Esophagus muscularis mucosa (tissue), 4 donors: ENCODE data around the gene MITF. TPM values are rescaled to one million over a fixed set of nuclear protein-coding genes. Genes with fewer than 3 reads are reported as not detected.
"Not testable (repeated sequence)": the region's sequence is repeated elsewhere in the genome, so short reads cannot be mapped to it uniquely, and the experiment has no call there.

ENCODE experiments used
- DNase-seq: peaks from one replicate; pipeline ENCODE4 v3.0.0-alpha.2; 2017; ENCODE audit errors: extremely low spot score
- H3K27ac ChIP-seq, 4 donors: fragments of 200-600 bp; sonication (generic); replicated peaks in 1 of 4; 1 replicate in 3 of 4; 2 replicates in 1 of 4; pipeline ENCODE4 v1.5.1; 2016 to 2019; ENCODE audit warnings: mild to moderate bottlenecking in 1 of 4
- H3K27me3 ChIP-seq, 4 donors: fragments of 200-600 bp; sonication (generic); one replicate each; pipeline versions ENCODE4 v1.5.1 to v1.6.0; 2016 to 2019
- H3K36me3 ChIP-seq, 4 donors: fragments of 200-600 bp; sonication (generic); one replicate each; pipeline ENCODE4 v1.5.1; 2016 to 2019
- H3K4me1 ChIP-seq, 4 donors: fragments of 200-600 bp; sonication (generic); one replicate each; pipeline ENCODE4 v1.5.1; 2016 to 2019
- H3K4me3 ChIP-seq, 4 donors: fragments of 200-600 bp; sonication (generic); 1 replicate in 2 of 4; 2 replicates in 2 of 4; pipeline ENCODE4 v1.5.1; 2016 to 2019; ENCODE audit warnings: mild to moderate bottlenecking in 4 of 4, moderate library complexity in 1 of 4
- H3K9me3 ChIP-seq, 4 donors: fragments of 200-600 bp; sonication (generic); 1 replicate in 3 of 4; 2 replicates in 1 of 4; pipeline ENCODE4 v1.5.1; 2016 to 2019
- CTCF ChIP-seq, 3 experiments: fragments of 200-600 bp in 2 of 3; fragments of 450-650 bp in 1 of 3; sonication (generic) in 2 of 3; IDR thresholded peaks; one replicate each; pipeline ENCODE4 v1.5.1; 2017 to 2019; ENCODE audit warnings: antibody characterized with exemption in 3 of 3, mild to moderate bottlenecking in 2 of 3, moderate library complexity in 1 of 3
- EP300 ChIP-seq: sonication (generic); formaldehyde crosslinking; IDR thresholded peaks from one replicate; pipeline ENCODE4 v1.6.1; 2017; ENCODE audit warnings: antibody characterized with exemption
- POLR2A ChIP-seq: fragments of 450-650 bp; IDR thresholded peaks from one replicate; pipeline ENCODE4 v1.6.1; 2017; ENCODE audit warnings: antibody characterized with exemption, moderate library complexity, mild to moderate bottlenecking, low read depth
- POLR2AphosphoS5 ChIP-seq, 2 donors: sonication (generic); formaldehyde crosslinking; IDR thresholded peaks; one replicate each; pipeline ENCODE4 v1.6.1; 2017; ENCODE audit warnings: antibody characterized with exemption in 2 of 2
- WGBS: methylation state at CpG from one replicate; pipeline ENCODE4 v1.1.5; 2018; 5-methylcytosine and 5-hydroxymethylcytosine counted together
- intact Hi-C: fragments of 100-400 bp; cut with DNase I; formaldehyde crosslinking; loops from one replicate; pipeline ENCODE4 v1.15.1; 2023
- total RNA-seq, 4 donors: library from RNA; depleted of rRNA; stranded (reverse); fragments of >200 nt; gene quantifications; one replicate each; pipeline versions ENCODE4 v1.1.0 to v1.2.1, GENCODE V29; 2016

Gene MITF
- total RNA-seq, 4 donors from 2014 or later = 68.1 to 141 (median 81.2) TPM

- TF ChIP-seq POLR2A = no peak
- Histone ChIP-seq H3K36me3 (no peaks in the 10 kb centered on the region), H3K4me3 (no peak overlapping the region), H3K4me1 (peaks cover 21 to 32% (median 27%) of the 10 kb centered on the region in 4 donors), H3K9me3 (no peaks in the 10 kb centered on the region), H3K27me3 (no peaks in the 10 kb centered on the region), H3K27ac (no peak overlapping the region)
- DNase-seq = no peak
- intact Hi-C loops = no loop called here
- WGBS = 56% methylated on average over 1 of the region's 1 CpG
Measured at GRCh38 chr3:69900331-69900730, 161.1 kb downstream of the MITF start.

- intact Hi-C loops = no loop called here
- Histone ChIP-seq H3K36me3 (no peaks in the 10 kb centered on the region), H3K9me3 (no peaks in the 10 kb centered on the region), H3K27me3 (no peaks in the 10 kb centered on the region), H3K4me1 (peaks cover 12 to 42% (median 29%) of the 10 kb centered on the region in 4 donors), H3K27ac (no peak overlapping the region), H3K4me3 (no peak overlapping the region)
- TF ChIP-seq CTCF (IDR thresholded peaks at IDR 0.05) = no peak
- no peak for TF ChIP-seq EP300
- TF ChIP-seq POLR2A = no peak
- no peak for TF ChIP-seq POLR2AphosphoS5 (IDR thresholded peaks at IDR 0.05)
- DNase-seq = no peak
- 100% methylated on average over 1 of the region's 1 CpG for WGBS
Measured at GRCh38 chr3:69901802-69902201, 162.5 kb downstream of the MITF start.

GRCh38 chr3:69902386-69902785 is 163.1 kb downstream of the MITF start:
- TF ChIP-seq POLR2A = no peak
- no peak for TF ChIP-seq POLR2AphosphoS5 (IDR thresholded peaks at IDR 0.05)
- no peak for TF ChIP-seq EP300
- no peak for TF ChIP-seq CTCF (IDR thresholded peaks at IDR 0.05)
- Histone ChIP-seq H3K4me1 (peaks cover 17 to 48% (median 32%) of the 10 kb centered on the region in 4 donors), H3K4me3 (no peak overlapping the region), H3K36me3 (no peaks in the 10 kb centered on the region), H3K9me3 (no peaks in the 10 kb centered on the region), H3K27me3 (no peaks in the 10 kb centered on the region), H3K27ac (no peak overlapping the region)
- intact Hi-C loops = no loop called here
- no peak for DNase-seq
- 95% methylated on average over 1 of the region's 1 CpG for WGBS

- 98% methylated on average over 2 of the region's 2 CpGs for WGBS
- intact Hi-C loops = no loop called here
Measured at GRCh38 chr3:69906351-69906966, 167.2 kb downstream of the MITF start.

GRCh38 chr3:69907554-69907953 is 168.3 kb downstream of the MITF start:
- WGBS = 54% methylated on average over 1 of the region's 1 CpG
- H3K36me3 ChIP-seq = no peaks in the 10 kb centered on the region
- no peak overlapping the region for H3K4me3 ChIP-seq
- H3K9me3 ChIP-seq = no peaks in the 10 kb centered on the region
- TF ChIP-seq EP300 (no peak), CTCF (IDR thresholded peaks at IDR 0.05) (no peak)
- no peak overlapping the region for H3K27ac ChIP-seq
- no peak for DNase-seq
- H3K27me3 ChIP-seq = no peaks in the 10 kb centered on the region
- intact Hi-C loops = no loop called here
- H3K4me1 ChIP-seq = peaks cover 6 to 27% (median 13%) of the 10 kb centered on the region in 4 donors

More at GRCh38 chr3:69906351-69906966, 167.2 kb downstream of the MITF start:
- H3K4me3 ChIP-seq = no peak overlapping the region
- DNase-seq = no peak
- TF ChIP-seq POLR2A (no peak), EP300 (no peak), CTCF (IDR thresholded peaks at IDR 0.05) (no peak), POLR2AphosphoS5 (IDR thresholded peaks at IDR 0.05) (no peak)
- no peaks in the 10 kb centered on the region for H3K27me3 ChIP-seq
- peaks cover 12 to 38% (median 14%) of the 10 kb centered on the region in 4 donors for H3K4me1 ChIP-seq
- H3K36me3 ChIP-seq = no peaks in the 10 kb centered on the region
- no peaks in the 10 kb centered on the region for H3K9me3 ChIP-seq
- H3K27ac ChIP-seq = no peak overlapping the region

GRCh38 chr3:69909859-69910258 is 170.6 kb downstream of the MITF start:
- DNase-seq, H3K27me3 ChIP-seq, H3K27ac ChIP-seq, H3K36me3 ChIP-seq, H3K4me3 ChIP-seq, intact Hi-C loops, H3K9me3 ChIP-seq: not testable (repeated sequence)
- peaks cover 6 to 27% (median 17%) of the 10 kb centered on the region in 4 donors for H3K4me1 ChIP-seq
